Measurements from ENCODE around the gene IMMP2L.

IMMP2L gene

DNA sequence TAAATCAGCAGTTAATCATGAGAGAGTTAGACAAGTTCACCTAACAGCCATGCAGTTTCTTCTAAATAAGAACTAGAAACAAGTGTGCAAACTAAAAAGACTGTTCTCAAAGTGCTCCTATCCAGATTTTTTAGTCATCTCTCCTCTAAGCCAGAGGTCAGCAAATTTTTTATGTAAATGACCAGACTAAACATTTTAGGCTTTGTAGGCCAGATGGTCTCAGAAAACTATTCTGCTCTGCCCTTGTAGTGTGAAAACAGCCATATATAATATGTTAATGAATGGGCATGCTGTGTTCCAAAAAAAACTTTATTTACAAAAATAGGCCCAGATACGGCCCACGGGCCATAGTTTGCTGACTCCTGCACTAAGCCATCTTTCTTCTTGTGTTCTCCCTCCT is 734.4 kb downstream of the IMMP2L start:
- TF ChIP-seq SIN3A (IDR thresholded peaks at IDR 0.05; ENCODE audit: borderline replicate concordance, insufficient read depth, low read length) (no peak), FOXP2 (optimal IDR thresholded peaks at IDR 0.05; ENCODE audit: borderline replicate concordance, extremely low read depth, extremely low read length, insufficient read depth) (no peak), POLR2AphosphoS5 (IDR thresholded peaks at IDR 0.05; ENCODE audit: low read depth, low read length) (no peak), TAF1 (IDR thresholded peaks at IDR 0.05; ENCODE audit: borderline replicate concordance, insufficient read depth, low read length) (no peak)
- TF ChIP-seq, protein P1, sequence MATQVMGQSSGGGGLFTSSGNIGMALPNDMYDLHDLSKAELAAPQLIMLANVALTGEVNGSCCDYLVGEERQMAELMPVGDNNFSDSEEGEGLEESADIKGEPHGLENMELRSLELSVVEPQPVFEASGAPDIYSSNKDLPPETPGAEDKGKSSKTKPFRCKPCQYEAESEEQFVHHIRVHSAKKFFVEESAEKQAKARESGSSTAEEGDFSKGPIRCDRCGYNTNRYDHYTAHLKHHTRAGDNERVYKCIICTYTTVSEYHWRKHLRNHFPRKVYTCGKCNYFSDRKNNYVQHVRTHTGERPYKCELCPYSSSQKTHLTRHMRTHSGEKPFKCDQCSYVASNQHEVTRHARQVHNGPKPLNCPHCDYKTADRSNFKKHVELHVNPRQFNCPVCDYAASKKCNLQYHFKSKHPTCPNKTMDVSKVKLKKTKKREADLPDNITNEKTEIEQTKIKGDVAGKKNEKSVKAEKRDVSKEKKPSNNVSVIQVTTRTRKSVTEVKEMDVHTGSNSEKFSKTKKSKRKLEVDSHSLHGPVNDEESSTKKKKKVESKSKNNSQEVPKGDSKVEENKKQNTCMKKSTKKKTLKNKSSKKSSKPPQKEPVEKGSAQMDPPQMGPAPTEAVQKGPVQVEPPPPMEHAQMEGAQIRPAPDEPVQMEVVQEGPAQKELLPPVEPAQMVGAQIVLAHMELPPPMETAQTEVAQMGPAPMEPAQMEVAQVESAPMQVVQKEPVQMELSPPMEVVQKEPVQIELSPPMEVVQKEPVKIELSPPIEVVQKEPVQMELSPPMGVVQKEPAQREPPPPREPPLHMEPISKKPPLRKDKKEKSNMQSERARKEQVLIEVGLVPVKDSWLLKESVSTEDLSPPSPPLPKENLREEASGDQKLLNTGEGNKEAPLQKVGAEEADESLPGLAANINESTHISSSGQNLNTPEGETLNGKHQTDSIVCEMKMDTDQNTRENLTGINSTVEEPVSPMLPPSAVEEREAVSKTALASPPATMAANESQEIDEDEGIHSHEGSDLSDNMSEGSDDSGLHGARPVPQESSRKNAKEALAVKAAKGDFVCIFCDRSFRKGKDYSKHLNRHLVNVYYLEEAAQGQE (IDR thresholded peaks at IDR 0.05; ENCODE audit: insufficient read depth in 1 of 2, low read depth in 2 of 2, low read length in 2 of 2), result no peak

DNA sequence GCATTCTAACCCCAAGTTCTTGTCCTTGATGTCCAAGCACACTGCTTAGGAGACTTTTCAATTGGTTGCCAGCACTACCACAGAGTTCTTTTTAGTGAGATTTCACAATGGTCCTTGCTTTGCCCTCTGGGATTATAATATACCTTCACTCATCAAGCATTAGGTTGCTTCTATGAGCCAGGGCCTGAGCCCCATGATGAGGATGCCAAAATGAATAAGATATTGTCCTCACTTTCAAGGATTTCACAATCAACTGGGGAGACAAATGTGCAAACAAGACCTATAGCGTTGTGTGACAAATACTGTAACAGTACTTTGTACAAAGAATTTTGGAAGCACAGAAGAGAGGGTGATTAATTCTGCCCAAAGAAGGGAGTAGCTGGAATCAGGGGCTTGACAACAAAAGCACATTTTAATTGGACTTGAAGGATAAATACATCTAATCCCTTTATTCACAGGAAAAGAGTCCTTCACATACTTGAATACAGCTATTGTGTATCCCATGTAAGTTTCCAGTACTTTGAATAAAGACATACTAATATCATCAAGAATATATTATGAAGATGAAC is 734.9 kb downstream of the IMMP2L start:
- TF ChIP-seq POLR2AphosphoS5 (IDR thresholded peaks at IDR 0.05; ENCODE audit: low read depth, low read length) (no peak), TAF1 (IDR thresholded peaks at IDR 0.05; ENCODE audit: borderline replicate concordance, insufficient read depth, low read length) (no peak), FOXP2 (optimal IDR thresholded peaks at IDR 0.05; ENCODE audit: borderline replicate concordance, extremely low read depth, extremely low read length, insufficient read depth) (no peak), SIN3A (IDR thresholded peaks at IDR 0.05; ENCODE audit: borderline replicate concordance, insufficient read depth, low read length) (no peak)
- TF ChIP-seq, protein P1 (IDR thresholded peaks at IDR 0.05; ENCODE audit: insufficient read depth in 1 of 2, low read depth in 2 of 2, low read length in 2 of 2), result no peak

DNA sequence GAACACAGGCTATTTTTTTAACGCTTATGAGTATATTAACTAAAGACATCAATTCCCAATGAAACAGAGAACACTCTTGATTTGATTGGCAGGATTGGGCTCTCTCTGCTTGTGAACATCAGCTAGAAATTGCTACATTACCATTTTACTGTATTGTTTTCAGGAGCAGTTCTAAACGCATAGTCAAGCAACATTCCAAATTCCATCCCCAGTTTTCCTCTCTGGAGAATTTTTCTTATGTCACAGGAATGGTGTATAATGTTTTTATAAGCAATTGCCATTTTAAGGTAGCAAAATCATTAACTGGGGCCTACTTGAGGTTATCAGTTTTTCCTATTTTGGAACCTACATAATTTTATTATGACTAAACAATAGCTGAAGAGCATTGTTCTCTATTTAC is 748.3 kb downstream of the IMMP2L start:
- TF ChIP-seq FOXP2 (optimal IDR thresholded peaks at IDR 0.05; ENCODE audit: borderline replicate concordance, extremely low read depth, extremely low read length, insufficient read depth) (no peak), POLR2AphosphoS5 (IDR thresholded peaks at IDR 0.05; ENCODE audit: low read depth, low read length) (no peak), TAF1 (IDR thresholded peaks at IDR 0.05; ENCODE audit: borderline replicate concordance, insufficient read depth, low read length) (no peak), SIN3A (IDR thresholded peaks at IDR 0.05; ENCODE audit: borderline replicate concordance, insufficient read depth, low read length) (no peak)
- TF ChIP-seq, protein P1 (IDR thresholded peaks at IDR 0.05; ENCODE audit: insufficient read depth in 1 of 2, low read depth in 2 of 2, low read length in 2 of 2), result no peak

DNA sequence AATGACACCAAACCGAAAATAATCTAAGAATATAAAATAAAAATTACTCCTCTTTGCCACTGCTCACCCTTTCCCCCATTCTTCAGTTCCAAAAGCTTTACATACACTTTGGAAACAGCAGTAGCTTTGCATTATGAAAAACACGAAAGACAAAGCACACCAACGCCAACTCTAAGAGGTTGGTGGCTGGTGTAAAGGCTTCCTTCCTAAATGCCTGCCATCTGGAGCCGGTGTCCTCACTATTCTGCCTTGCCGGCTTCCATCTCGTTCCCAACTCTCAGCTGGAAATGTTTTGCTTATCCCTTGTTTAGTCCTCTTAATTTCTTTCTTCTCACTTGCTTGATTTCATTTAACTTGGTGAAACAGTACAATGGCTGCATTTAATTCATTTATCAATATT is 752.5 kb downstream of the IMMP2L start:
- TF ChIP-seq FOXP2 (optimal IDR thresholded peaks at IDR 0.05; ENCODE audit: borderline replicate concordance, extremely low read depth, extremely low read length, insufficient read depth), result no peak
- TF ChIP-seq, protein P1 (IDR thresholded peaks at IDR 0.05; ENCODE audit: insufficient read depth in 1 of 2, low read depth in 2 of 2, low read length in 2 of 2), result no peak
- TF ChIP-seq POLR2AphosphoS5 (IDR thresholded peaks at IDR 0.05; ENCODE audit: low read depth, low read length), result no peak
- no peak for TF ChIP-seq TAF1 (IDR thresholded peaks at IDR 0.05; ENCODE audit: borderline replicate concordance, insufficient read depth, low read length)
- no peak for TF ChIP-seq SIN3A (IDR thresholded peaks at IDR 0.05; ENCODE audit: borderline replicate concordance, insufficient read depth, low read length)
